HEK293T (cell line): ENCODE data around the gene SLC39A3.

ENCODE experiments used
- BHLHE40 ChIP-seq: fragments of 450-650 bp; IDR thresholded peaks from 2 replicates; pipeline ENCODE4 v1.6.1; 2016; ENCODE audit warnings: mild to moderate bottlenecking, moderate library complexity, borderline replicate concordance
- CTBP1 ChIP-seq: fragments of 450-650 bp; IDR thresholded peaks from 2 replicates; pipeline ENCODE4 v1.6.1; 2016; ENCODE audit warnings: borderline replicate concordance
- ELF4 ChIP-seq: fragments of 450-650 bp; IDR thresholded peaks from 2 replicates; pipeline ENCODE4 v1.6.1; 2017; ENCODE audit warnings: antibody characterized with exemption
- FOXK2 ChIP-seq: fragments of 450-650 bp; IDR thresholded peaks from 2 replicates; pipeline ENCODE4 v1.6.1; 2016; ENCODE audit warnings: mild to moderate bottlenecking
- FOXM1 ChIP-seq: fragments of 450-650 bp; IDR thresholded peaks from 2 replicates; pipeline ENCODE4 v1.6.1; 2017; ENCODE audit warnings: mild to moderate bottlenecking, borderline replicate concordance
- L3MBTL2 ChIP-seq: fragments of 450-650 bp; conservative IDR thresholded peaks from 2 replicates; pipeline ENCODE4 v1.6.1; 2016; ENCODE audit warnings: mild to moderate bottlenecking
- LEF1 ChIP-seq: fragments of 450-650 bp; IDR thresholded peaks from 2 replicates; pipeline ENCODE4 v1.6.1; 2017; ENCODE audit warnings: mild to moderate bottlenecking, borderline replicate concordance
- NFRKB ChIP-seq: fragments of 450-650 bp; IDR thresholded peaks from 2 replicates; pipeline ENCODE4 v1.6.1; 2016; ENCODE audit warnings: mild to moderate bottlenecking, moderate library complexity
- SP1 ChIP-seq: fragments of 450-650 bp; IDR thresholded peaks from 2 replicates; pipeline ENCODE4 v1.6.1; 2017
- SUZ12 ChIP-seq: fragments of 450-650 bp; IDR thresholded peaks from 2 replicates; pipeline ENCODE4 v1.6.1; 2016; ENCODE audit warnings: mild to moderate bottlenecking
- TARDBP ChIP-seq: fragments of 450-650 bp; IDR thresholded peaks from 2 replicates; pipeline ENCODE4 v1.6.1; 2016
- ZNF384 ChIP-seq: fragments of 450-650 bp; IDR thresholded peaks from 2 replicates; pipeline ENCODE4 v1.6.1; 2016
- TF ChIP-seq, protein P1 (sequence below): fragments of 450-650 bp; IDR thresholded peaks from 2 replicates; pipeline ENCODE4 v1.6.1; 2016

DNA sequence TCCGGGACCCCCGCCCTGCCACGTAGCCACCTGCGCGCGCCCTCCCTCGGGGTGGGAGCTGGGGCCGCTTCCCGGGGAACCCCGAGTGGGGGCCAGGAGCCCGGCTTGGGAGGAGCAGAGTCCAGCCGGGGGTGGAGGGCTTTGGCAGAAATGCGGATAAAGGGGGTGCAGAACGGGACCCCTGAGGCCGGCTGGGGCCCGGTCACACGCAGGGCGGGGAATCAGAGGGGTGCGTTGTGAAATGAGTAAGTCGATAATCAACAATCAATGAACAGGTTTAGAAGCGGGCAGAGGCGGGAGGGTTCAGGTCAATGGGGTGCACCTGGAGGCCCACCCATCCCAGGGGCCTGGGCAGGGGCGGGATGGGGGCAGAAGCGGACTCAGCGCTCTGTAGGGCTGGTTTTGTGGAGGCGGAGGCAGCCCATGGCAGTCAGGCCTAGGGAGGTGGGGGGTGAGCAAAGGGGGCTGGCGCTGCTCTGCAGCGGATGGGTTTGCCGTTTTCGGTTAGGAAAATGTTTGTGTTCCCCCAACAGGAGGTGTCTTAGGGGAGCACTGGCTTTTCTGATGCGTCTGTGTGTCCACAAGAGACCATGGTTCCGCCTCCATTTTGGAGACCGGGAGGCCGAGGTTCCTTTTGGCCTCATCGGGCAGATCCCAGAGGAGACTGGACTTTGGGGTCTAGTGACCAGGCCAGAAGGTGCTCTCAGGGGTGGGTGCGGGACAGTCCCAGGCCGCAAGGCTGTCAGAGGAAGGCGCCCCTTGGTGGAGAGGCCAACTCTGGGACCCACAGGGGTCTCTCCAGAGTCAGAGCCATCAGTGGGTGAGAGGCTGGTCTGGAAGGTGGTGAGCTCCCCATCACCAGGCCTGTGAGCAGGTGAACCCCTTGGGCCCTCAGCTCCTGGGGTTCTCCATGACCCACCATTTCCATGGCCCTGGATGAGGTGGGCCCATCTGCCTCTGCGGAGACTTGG, 18.0 kb downstream of the SLC39A3 start:
- TF ChIP-seq ZNF384 (no peak), L3MBTL2 (no peak), CTBP1 (no peak), BHLHE40 (no peak), FOXM1 (no peak), SP1 (no peak), LEF1 (no peak), NFRKB (no peak), SUZ12 (no peak), TARDBP (no peak), FOXK2 (no peak), ELF4 (no peak)
- TF ChIP-seq, protein P1, sequence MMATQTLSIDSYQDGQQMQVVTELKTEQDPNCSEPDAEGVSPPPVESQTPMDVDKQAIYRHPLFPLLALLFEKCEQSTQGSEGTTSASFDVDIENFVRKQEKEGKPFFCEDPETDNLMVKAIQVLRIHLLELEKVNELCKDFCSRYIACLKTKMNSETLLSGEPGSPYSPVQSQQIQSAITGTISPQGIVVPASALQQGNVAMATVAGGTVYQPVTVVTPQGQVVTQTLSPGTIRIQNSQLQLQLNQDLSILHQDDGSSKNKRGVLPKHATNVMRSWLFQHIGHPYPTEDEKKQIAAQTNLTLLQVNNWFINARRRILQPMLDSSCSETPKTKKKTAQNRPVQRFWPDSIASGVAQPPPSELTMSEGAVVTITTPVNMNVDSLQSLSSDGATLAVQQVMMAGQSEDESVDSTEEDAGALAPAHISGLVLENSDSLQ = no peak
